Left renal cortex interstitium (tissue), 4 donors: Measurements from ENCODE around the gene MOB3B. TPM values are rescaled to one million over a fixed set of nuclear protein-coding genes. Genes with fewer than 3 reads are reported as not detected.

Source experiments
- DNase-seq, 4 donors: peaks; one replicate each; pipeline ENCODE4 v3.0.0-alpha.2; 2013; ENCODE audit warnings: low read depth in 4 of 4, low spot score in 2 of 4, missing footprints in 1 of 4
- polyA plus RNA-seq, 4 donors: library from polyadenylated mRNA; unstranded; fragments of 120-200 nt; gene quantifications; one replicate each; pipeline ENCODE4 v1.2.1, GENCODE V29; 2013; ENCODE audit not compliant: insufficient read length in 4 of 4

MOB3B gene
- polyA plus RNA-seq, 4 donors, result 21.2 to 23.9 (median 22.4) TPM

DNA sequence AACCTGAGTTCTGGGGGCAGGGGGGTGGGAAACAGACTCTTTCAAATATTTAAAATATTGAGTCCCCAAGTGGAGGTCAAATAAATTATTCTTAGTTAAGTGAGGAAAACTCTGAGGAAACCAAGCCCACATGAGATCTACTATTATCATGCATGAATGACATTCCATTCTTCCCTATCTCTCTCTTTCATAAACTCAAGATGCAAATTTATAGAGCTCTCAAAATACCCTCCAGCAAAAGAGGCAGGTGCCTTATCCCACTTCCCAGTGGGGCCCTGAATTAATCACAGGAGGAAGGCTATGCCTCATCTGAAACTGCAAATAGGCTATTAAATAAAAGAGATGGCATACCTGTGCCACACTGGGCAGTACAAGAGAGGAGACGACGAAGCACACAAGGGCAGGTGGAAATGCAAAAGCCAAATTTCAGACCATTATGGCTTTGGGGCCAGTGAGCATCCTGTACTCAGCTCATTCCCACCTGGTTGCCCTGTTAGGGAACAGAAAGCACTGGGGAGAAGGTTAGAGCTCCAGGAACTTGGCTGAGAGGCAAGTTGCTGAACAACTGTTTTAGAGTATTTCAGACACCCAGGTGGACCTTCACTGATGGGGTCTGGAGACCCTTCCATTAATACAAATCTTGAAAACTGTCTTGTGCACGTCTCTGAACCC is 130.5 kb downstream of the MOB3B start:
- DNase-seq, result no peak

DNA sequence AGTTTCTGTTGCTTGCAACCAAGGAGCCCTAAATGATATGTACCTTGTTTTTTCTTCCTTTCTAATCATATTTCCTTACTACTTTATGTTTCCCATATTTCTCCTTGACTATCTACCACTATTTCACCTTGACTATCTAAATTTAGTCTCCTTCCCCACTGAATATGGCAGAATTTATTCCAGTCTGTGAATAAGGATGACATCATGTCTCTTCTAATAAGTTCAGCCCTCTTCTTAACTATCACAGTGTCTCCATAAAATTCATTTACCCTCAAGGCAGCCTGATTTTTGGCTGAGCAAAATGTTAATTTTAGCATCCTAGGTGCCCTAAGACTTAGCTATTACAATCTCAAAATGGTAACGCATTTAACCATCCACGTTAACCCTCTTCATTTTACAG is 133.1 kb downstream of the MOB3B start:
- DNase-seq, result no peak

DNA sequence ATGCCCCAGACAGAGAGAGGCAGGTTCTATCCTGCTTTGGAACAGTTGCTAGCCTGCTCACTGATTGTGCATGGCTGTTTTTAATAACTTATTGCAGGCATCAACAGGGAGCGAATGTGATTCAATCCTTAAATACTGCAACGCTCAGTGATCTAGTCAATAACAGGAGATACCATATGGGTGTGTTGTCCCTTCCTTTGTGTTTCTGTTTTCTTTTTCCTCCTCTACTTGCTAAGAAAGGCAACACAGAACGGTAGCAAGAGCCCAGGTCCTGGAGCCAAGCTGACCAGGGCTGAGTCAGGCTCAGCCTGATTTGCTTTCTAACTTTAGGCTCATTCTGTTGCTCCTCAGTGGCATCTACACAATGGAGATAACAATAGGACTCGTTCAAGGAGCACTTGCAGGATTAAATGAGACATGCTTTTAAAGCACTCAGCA is 134.1 kb downstream of the MOB3B start:
- DNase-seq, result no peak

DNA sequence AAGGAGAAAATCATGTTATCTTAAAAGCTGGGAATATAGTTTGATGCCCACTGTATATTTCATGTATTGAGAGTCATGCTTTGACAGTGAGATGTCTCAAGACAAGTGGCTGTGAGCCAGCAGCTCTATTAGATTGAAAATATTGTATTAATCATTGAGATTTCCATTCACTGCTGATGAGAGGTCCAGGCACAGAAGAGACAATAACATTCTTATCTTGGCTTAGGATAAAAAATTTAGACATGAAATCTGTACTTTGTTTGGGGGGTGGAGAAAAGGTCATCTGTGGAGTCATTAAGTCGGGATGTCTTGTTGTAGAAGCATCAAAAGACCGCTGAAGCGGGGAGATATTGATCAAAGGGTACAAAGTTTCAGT is 134.8 kb downstream of the MOB3B start:
- no peak for DNase-seq

DNA sequence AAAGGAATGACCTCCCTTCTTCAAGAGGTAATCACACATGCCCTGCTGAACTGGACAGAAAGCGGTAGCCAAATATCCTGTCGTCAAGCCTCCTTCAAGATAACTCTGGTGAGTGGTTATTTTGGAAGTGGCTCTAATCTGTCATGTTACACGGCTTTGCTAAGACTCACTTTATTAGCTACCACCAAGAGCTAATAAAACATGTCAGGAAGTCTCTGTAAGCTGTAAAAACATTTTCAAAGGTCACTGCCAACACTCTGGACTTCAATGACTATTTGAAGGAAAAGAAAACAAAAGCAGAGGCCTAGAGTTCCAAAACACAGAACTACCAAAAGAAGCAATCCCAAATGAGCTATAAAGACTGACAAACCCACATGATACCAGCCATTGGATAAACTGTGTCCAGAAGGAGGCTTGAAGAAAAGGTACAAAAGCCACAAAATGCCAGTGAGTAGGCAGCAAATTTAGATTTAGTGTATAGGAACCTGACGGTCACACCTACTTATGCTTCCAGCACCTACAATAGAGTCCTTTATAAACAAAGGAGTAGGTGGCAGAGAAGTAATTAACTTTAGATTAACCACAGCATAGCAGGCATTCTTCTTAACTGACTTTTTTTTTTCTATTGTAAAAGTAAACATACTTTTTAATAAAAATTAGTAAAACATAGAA is 135.3 kb downstream of the MOB3B start:
- no peak for DNase-seq

DNA sequence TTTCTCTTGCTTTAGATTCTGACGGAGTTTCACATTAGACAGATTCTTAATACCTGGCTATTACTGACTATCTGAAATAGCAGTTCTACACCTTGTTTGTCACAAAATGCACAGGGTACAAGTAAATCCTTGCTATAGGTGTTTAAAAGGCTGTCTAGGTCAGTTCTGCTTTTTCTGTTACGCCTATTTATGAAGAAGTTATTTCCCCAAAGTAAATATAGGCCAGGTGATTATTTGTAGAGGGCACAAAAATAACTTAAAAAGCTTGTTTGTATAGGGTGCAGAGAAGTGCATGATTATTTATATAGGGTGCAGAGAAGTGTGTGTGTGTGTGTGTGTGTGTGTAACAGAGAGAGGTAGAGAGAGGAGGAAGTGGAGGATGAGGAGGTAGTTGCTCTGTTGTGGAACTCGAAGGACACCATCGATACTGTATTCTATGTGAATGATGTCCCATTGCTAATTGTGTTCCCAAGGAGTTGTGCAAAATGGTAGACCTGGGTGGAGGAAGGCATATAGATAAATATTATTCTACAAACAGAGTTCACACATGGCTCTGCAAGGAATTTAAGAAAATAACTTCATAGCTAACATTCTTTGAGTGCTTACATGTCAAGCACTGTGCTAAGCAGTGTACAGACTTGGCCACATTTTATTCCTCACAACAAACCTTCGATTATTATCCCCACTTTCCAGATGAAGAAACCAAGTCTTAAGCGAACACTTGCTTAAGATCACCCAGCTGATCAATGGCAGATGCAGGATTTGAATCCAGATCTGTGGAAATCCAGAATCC is 136.4 kb downstream of the MOB3B start:
- no peak for DNase-seq

DNA sequence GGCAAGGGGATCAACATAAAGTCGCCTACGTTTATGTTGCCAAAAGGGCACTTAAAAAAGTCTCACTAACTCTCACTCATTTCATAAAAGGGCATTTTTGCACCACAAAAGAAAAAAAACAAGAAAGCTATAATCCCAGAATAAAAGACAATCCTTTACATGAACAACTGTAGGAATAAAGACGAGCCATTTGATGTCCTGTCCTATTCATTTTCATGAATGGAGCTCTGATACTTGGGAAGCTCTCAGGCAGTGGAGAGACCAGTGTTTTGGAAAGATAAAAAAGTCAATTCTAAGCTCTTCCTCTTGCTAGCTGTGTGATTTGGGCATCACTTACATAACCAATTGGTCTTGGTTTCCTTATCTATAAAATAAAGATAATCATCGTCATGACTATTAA is 137.2 kb downstream of the MOB3B start:
- no peak for DNase-seq

DNA sequence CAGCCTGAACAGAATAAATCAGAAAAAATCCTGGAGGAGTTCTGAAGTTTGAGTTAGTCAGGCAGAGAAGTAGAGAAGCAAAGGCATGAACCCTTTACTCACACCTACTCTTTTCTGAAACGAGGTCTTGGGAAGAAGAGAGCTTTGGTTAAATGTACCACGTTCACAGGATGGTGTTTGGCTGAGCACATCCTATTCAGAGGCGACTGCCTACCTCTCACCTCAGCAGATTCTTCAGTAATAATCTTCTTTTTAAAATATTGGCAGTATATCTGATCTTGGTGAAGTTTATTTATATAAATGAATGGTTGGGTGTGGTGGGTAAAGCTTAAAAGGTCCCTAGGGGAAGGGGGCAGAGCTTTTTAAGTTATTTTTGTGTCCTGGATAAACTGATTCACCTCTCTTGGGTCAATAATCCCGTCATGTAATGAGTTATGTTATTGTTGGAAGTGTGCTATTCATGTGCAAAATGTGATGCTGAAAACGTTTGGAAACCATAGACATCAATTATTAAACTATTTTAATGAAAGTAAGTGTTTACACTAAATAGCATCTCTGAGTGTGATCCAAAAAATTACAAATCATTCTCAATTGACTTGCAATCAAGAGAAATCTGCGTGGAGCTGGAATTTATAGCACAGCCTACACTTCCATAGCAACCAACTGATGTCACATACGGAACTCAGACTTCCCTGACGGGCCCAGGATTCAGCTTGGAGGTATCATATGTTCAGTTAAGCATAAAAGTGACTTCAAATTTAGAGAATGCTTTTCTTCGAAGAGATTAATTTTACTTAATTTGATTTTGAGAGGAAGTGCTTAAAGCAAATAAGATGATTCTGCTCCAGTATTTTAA is 138.3 kb downstream of the MOB3B start:
- no peak for DNase-seq

DNA sequence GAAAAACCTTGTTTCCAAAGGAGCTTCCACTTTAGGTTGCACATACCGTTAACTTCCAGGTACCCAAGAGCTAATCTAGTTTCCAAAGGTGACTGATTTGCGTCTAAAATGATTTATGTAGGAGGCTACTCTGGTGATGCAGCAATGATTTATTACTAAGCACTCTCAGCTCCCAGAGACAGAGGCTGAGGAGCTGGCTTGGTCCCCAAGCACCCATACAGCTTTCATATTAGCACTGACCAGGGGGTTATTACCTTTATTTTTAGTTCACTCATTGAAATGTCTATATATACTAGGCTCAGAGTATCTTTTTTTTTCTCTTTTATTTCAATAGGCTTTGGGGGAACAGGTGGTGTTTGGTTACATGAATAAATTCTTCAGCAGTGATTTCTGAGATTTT is 141.5 kb downstream of the MOB3B start:
- no peak for DNase-seq

DNA sequence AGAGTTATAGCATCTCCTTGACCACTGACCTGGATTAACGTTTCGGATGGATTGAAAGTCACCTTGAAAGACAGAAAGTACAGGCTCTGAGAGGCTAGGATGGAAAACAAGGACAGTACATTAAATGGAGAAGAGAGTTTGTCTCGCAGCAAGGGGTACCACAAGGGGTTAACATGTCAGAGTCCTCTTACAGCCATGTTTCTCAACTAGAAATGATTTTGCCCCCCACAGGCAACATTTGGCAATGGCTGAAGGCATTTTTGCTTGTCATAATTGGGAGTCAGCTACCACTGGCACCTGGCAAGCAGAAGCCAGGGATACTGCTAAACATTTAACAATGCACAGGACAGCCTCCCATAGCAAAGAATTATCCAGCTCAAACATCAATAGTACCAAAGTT is 141.9 kb downstream of the MOB3B start:
- no peak for DNase-seq

DNA sequence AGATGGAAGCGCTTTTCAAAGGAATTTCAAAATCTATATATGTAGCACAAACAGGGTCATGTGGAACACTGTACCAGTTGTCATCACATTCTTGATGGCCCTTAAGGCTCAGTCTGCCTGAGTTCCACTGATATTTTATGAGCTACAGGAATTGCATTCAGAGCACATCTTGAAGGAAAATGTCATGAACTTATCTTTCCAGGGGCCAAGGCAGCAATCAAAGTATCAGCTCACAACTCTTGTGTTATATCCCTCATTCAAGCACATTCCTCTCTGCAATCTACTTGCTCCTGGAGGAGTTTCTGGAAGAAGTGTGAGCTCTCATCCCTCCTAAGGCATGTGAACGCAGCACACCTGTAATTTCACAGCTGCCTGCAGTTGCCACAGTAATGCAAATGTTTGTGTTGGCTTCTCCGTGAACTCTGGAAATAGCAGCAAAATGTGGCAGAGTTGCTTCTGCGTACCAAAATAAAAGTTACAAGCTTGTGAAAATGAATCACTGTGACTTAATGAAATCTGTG is 143.0 kb downstream of the MOB3B start:
- no peak for DNase-seq

DNA sequence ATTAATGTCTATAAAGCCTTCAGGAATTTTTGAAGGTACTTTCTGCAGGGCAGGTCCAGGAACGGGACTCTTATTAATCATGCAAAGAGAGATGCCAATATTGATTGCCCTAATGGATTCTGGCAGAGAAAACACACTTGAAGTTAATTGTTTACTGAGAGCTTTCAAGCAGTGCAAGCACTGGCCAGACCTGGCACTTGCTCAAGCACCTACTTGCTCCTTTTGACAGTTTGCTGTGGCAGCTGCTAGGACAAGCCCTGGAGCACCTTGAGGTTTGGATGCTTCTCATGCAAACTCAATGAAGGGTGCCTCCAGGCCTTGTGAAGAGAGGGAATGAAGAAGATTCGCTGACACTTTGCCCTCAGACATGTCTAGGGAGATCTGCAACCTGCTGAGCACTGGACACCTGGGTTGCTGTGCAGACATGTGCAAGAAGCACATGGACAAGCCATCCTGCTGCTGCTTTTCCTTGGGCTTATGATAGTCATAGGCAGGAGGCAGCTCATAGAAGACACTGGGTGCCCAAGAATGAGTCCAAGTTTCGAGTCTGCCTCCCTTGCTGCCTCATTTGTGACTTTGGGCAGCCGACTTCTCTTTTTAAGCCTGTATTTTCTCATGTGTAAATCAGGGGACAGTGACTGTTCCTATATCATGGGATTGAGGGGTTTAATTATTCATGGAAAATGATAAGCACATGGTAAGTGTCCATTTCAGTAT is 143.8 kb downstream of the MOB3B start:
- DNase-seq, result no peak

DNA sequence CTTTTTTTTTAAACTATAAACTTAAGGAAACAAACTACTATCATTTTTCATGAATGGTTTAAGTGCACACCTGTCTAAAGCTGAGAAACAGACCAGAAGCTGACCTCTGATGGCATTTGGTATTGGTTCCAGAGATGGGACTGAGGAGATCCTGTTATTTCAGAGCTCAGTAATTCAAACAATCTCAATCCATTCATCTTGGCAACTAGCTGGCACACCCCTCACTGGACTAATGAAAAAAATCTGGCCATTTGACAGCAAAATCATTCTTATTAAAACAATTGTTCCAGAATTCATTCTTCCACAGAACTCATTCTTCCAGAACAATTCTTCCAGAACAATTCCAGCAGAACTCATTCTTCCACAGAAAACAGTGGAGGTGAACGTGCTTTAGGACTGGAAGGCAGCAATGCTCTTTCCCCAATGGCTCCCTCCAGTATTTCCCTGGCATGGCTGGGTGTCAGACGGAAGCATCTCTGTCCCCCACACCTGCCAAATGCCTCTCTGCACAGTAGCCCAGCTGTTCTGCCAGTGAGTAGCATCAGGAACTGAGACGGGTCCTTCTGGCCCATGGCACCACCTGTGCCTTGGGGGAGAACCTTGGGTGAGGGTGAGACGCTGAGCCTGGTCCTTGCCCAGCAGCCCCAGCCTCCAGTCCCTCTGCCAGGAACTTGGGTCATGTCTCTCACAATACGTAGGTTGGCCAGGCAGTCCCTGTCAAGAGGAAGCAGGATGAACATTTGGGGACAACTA is 145.2 kb downstream of the MOB3B start:
- no peak for DNase-seq

DNA sequence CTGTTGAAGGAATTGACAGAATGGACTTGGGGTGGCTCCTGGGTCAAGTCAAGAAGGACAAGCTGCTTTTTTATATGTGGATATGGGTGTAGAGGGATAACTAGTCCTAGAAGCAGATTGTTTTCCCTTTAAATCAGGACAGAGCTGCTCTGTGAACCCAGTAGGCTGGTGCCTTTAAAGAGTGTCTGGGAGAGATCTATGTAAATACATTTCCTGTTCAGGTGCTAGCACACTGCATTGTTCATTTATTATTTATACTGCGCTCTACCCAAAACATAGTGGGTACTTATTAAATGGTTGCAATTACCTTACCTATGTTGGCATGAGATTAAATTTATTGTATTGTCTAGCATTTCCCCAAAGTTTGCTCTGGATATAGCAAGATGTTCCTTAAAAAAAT is 146.1 kb downstream of the MOB3B start:
- DNase-seq, result no peak

DNA sequence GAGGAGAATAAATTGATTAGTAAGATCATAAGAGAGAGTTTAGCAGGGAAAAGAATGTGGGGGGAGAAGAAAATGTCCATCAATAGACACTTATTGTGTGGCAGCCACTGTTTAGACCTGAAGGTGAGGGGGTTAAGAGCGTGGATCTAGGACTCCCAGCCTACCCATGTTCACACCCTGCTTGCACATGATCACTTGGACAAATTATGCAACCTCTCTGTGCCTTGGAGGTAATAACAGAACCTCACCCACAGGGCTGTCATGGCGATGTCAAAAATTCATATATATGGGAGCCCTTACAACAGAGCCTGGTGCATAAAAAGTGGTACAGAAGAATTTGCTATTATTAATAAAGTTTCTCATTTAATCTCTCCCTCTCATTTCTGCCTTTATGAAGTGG is 146.6 kb downstream of the MOB3B start:
- no peak for DNase-seq

DNA sequence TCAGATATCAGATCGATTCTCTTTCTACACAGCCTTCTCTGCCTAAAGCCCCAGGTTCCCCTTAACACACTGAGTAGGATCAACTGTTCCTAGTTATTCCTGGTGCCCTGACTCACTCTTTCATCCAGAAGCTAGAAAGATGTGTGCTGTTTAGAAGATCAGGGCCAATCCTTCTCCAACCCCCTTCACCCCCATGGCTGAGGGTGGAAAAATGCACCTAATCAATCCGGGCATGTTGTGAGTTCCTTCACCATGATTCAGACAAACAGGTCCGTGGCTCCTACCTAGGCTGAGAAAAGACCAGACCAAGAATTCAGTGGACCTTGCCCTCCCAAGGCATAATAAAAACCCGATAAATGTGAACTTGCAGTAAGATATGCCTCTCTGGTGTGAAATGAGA is 147.3 kb downstream of the MOB3B start:
- no peak for DNase-seq

DNA sequence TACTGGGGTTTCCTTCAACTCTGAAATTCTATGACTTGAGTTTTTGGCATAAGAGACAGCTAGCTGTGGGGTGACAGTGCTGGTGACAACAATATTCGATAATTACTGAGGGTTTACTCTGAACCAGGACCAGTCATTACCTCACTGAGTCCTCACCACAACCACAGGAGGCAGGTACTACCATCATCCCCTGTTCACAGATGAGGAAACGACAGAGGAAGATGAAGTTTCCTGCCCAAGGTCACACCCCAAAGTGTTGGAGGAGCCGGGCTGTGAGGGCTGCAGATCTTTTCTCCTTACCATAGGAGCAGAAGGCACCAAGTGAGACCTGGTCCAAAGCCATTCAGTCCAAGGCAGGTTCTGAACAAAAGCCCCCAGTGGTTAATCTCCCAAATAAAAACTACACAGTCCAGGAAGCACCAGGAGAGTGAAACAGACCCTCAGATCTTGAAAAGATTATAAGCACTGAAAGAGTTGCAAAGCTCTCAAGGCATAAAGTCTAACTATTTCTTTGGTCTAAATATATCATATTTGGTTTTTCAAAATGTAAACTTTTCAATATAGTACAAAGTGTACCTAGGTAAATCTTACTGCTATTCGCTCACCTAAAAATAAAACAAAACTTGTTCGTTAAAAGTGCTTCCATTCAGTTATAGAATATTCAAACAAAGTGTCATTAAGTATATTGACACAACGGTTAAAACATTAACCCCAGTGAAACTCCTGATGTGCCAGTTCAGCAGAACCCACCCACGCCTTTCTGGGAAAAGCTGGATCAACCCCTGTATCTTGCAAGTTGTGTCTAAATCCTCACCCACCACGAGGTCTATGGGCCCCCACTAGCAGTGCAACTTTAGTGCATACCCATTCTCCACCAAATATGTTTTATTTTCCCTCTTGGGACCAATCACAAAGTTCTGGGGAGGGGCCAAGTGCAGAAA is 150.0 kb downstream of the MOB3B start:
- no peak for DNase-seq

DNA sequence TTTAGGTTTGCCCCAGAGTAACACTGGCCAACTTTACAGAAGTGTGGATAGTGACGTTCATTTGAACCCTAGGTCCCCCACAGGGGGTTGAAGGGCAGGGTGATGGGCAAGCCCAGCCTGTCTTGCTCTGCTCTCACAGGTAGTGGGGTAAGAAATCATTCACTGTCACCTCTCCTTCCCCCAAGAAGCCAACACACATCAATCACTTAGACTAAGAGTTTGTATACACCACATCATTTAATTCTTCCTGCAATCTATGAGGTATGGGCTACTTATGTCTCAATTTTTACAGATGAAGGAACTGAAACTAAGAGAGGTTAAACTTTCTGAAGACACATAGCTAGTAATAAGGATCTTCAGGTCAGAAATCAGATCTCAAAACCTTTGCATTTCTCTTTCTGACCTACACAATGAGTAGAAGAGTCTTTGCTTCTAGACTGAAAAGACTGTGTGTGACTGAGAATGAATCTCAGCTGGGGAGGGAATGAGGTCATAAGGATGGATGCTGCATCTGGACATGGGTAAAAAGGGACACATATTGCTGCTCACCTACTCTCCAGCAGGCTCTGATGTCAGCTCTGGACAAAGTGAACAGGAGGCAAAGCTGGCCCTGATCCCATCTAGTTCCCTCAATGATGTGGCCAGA is 151.7 kb downstream of the MOB3B start:
- DNase-seq, result no peak
